Body of pancreas (tissue), 4 donors: ENCODE results near the gene ACACA. TPM values are rescaled to one million over a fixed set of nuclear protein-coding genes. Genes with fewer than 3 reads are reported as not detected.

Source experiments
- ATAC-seq: fragments of 150-250 bp; one replicate; pipeline ENCODE4 v1.9.1; 2016
- DNase-seq, 4 donors: peaks; one replicate each; pipeline ENCODE4 v3.0.0-alpha.2; 2019
- H3K27ac ChIP-seq, 4 donors: fragments of 200-600 bp; sonication (generic); 1 replicate in 3 of 4; 2 replicates in 1 of 4; pipeline versions ENCODE4 v1.5.1 to v1.6.1; 2016 to 2019; ENCODE audit warnings: mild to moderate bottlenecking in 1 of 4, mixed read lengths in 1 of 4, moderate library complexity in 1 of 4
- H3K27me3 ChIP-seq, 2 donors: fragments of 200-600 bp; sonication (generic); one replicate each; pipeline ENCODE4 v1.6.0; 2016; ENCODE audit warnings: mild to moderate bottlenecking in 1 of 2
- H3K36me3 ChIP-seq, 2 donors: fragments of 200-600 bp; sonication (generic); replicated peaks in 1 of 2; 2 replicates each; pipeline ENCODE4 v1.5.1; 2016; ENCODE audit warnings: low read depth in 2 of 2; ENCODE audit not compliant: insufficient read depth in 1 of 2
- H3K4me1 ChIP-seq: fragments of 200-600 bp; sonication (generic); one replicate; pipeline ENCODE4 v1.6.0; 2016
- H3K4me3 ChIP-seq, 2 donors: fragments of 200-600 bp; sonication (generic); 1 replicate in 1 of 2; 2 replicates in 1 of 2; pipeline ENCODE4 v1.5.1; 2016 to 2019
- H3K9me3 ChIP-seq, 3 donors: fragments of 200-600 bp; sonication (generic); 1 replicate in 2 of 3; 2 replicates in 1 of 3; pipeline ENCODE4 v1.5.1; 2016
- POLR2A ChIP-seq, 3 donors: fragments of 450-650 bp; IDR thresholded peaks; one replicate each; pipeline ENCODE4 v1.6.1; 2016; ENCODE audit warnings: antibody characterized with exemption in 3 of 3, mild to moderate bottlenecking in 2 of 3
- WGBS, 2 donors: methylation state at CpG; one replicate each; pipeline ENCODE4 v1.1.5; 2017; 5-methylcytosine and 5-hydroxymethylcytosine counted together
- intact Hi-C: fragments of 100-400 bp; cut with DNase I; formaldehyde crosslinking; loops from one replicate; pipeline ENCODE4 v1.15.1; 2023
- total RNA-seq, 2 donors: library from RNA; depleted of rRNA; stranded (reverse); fragments of >200 nt; gene quantifications; one replicate each; pipeline ENCODE4 v1.1.0, GENCODE V29; 2016
- TF ChIP-seq, protein P1 (sequence below), 7 experiments: fragments of 450-650 bp in 4 of 7; fragments of 200-600 bp in 3 of 7; sonication (generic) in 3 of 7; IDR thresholded peaks; one replicate each; pipeline ENCODE4 v1.5.1; 2016 to 2019; ENCODE audit warnings: antibody characterized with exemption in 7 of 7

Gene ACACA
- total RNA-seq, 2 donors from 2014 or later, result 9.1 to 49.1 TPM

DNA sequence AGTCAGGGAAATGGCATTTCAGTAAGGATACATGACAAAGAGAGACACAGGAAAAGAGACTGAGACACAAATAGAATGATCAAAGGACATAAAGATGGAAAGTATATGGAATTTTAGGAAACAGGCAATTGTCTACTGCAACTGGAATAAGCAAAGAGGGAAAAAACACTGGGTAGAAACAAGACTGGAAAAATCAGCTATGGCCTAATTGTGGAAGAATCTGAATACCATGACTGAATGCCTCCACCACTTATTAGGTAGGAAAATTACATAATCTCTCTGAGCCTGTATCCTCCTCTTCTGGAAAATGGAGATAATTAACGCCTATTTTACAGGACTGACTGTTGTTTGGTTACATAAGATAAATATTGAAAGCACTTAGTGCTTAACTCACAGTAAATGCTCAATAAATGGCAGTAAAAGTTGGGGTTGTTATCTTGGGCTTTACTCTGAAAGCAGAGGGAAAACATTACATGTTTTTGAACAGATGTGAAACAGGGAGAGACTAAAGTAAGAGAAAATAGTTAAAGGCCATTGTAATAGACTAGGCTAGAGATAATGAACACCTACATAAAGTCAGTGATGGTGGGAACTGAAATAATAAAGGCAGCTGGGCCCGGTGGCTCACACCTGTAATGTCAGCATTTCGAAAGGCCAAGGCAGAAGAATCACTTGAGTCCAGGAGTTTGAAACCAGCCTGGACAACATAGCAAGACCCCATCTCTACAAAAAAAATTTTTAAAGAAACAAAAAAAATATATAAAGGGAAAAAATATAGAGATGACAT is 94.3 kb downstream of the ACACA start:
- H3K36me3 ChIP-seq, result no peaks in the 10 kb centered on the region
- intact Hi-C loops, result no loop called here
- H3K27me3 ChIP-seq, result no peaks in the 10 kb centered on the region
- DNase-seq, result no peak
- 55 to 69% methylated on average over 3 of the region's 3 CpGs for WGBS, 2 donors
- no peak overlapping the region for H3K4me3 ChIP-seq
- no peak overlapping the region for H3K27ac ChIP-seq
- H3K9me3 ChIP-seq, result no peaks in the 10 kb centered on the region
- H3K4me1 ChIP-seq, result no peaks in the 10 kb centered on the region
- ATAC-seq, result no peak
- TF ChIP-seq, protein P1, sequence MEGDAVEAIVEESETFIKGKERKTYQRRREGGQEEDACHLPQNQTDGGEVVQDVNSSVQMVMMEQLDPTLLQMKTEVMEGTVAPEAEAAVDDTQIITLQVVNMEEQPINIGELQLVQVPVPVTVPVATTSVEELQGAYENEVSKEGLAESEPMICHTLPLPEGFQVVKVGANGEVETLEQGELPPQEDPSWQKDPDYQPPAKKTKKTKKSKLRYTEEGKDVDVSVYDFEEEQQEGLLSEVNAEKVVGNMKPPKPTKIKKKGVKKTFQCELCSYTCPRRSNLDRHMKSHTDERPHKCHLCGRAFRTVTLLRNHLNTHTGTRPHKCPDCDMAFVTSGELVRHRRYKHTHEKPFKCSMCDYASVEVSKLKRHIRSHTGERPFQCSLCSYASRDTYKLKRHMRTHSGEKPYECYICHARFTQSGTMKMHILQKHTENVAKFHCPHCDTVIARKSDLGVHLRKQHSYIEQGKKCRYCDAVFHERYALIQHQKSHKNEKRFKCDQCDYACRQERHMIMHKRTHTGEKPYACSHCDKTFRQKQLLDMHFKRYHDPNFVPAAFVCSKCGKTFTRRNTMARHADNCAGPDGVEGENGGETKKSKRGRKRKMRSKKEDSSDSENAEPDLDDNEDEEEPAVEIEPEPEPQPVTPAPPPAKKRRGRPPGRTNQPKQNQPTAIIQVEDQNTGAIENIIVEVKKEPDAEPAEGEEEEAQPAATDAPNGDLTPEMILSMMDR (IDR thresholded peaks at IDR 0.05), result no peak
- no peak for TF ChIP-seq POLR2A (IDR thresholded peaks at IDR 0.05)

DNA sequence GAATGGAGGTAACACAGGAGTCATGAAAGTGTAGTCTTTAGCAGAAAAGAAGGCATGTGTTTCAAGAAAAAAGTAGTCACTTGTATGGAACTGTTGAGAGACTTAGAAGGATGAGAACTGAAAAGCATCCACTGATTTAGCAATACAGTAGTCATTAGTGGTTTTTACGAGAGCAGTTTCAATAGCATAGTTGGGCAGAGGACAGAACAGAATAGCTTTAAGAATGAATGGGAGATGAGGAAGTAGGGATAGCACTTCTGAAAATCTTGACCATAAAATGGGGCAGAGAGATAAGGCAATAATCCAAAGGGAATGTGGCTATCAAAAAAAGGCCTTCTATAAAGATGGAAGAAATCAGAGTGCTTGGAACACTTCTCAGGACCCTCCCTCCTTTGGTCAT is 95.7 kb downstream of the ACACA start:
- ATAC-seq, result no peak
- DNase-seq, result no peak

DNA sequence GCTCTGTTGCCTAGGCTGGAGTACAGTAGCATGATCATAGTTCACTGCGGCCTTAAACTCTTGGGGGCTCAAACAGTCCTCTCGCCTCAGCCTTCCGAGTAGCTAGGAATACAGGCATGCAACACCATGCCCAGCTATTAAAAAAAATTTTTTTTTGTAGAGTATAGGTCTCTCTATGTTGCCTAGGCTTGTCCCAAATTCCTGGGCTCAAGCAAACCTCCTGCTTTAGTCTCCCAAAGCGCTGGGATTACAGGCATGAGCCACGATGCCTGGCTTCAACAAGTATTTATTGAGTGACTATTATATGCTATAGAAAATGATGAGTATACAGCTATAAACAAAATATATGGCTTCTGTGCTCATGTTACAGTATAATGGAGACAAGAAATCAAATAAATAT is 97.6 kb downstream of the ACACA start:
- 80 to 98% methylated on average over 5 of the region's 5 CpGs for WGBS, 2 donors
- intact Hi-C loops, result no loop called here
- H3K4me1 ChIP-seq, result no peaks in the 10 kb centered on the region
- no peak overlapping the region for H3K27ac ChIP-seq
- H3K36me3 ChIP-seq, result no peaks in the 10 kb centered on the region
- DNase-seq (no peak), ATAC-seq (no peak)
- TF ChIP-seq, protein P1 (IDR thresholded peaks at IDR 0.05), result no peak
- no peak for TF ChIP-seq POLR2A (IDR thresholded peaks at IDR 0.05)
- H3K4me3 ChIP-seq, result no peak overlapping the region
- H3K27me3 ChIP-seq, result no peaks in the 10 kb centered on the region
- H3K9me3 ChIP-seq, result no peaks in the 10 kb centered on the region

More for the DNA sequence above, 95.7 kb downstream of the ACACA start:
- H3K9me3 ChIP-seq, result no peaks in the 10 kb centered on the region
- no peak overlapping the region for H3K27ac ChIP-seq
- H3K4me1 ChIP-seq, result no peaks in the 10 kb centered on the region
- no peaks in the 10 kb centered on the region for H3K36me3 ChIP-seq
- 80 to 88% methylated on average over 1 of the region's 1 CpG for WGBS, 2 donors
- H3K4me3 ChIP-seq, result no peak overlapping the region
- TF ChIP-seq POLR2A (IDR thresholded peaks at IDR 0.05), result no peak
- TF ChIP-seq, protein P1 (IDR thresholded peaks at IDR 0.05), result no peak
- H3K27me3 ChIP-seq, result no peaks in the 10 kb centered on the region
- intact Hi-C loops, result no loop called here

DNA sequence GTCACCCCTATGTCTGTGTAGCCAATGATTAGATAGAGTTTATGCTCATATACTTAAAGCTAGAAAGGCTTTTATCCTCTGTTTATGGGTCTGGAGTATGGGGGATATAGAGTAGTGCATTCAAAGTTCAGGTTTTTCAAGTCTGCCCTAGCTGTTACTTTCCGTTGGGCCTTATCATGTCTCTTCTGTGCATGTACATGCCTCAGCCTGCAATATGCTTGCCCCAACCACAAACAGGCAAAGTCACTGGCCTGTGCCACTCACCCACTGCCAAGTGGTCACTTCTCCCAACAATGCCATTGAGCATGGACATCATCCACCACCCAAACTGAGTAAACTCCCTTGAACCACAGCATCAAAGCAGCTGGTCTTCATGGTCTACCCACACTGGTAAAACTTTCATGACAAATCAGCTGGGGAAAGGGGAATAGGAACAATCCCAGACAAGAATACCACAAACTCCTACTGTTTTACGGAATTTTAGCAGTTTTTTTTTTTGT is 101.2 kb downstream of the ACACA start:
- intact Hi-C loops, result no loop called here
- Histone ChIP-seq H3K27ac (no peak overlapping the region), H3K27me3 (no peaks in the 10 kb centered on the region), H3K4me1 (peaks cover 7% of the 10 kb centered on the region), H3K36me3 (no peaks in the 10 kb centered on the region), H3K9me3 (no peaks in the 10 kb centered on the region), H3K4me3 (no peak overlapping the region)
- ATAC-seq (no peak), DNase-seq (no peak)
- 93% methylated on average over 2 of the region's 2 CpGs for WGBS, 2 donors
- TF ChIP-seq, protein P1 (IDR thresholded peaks at IDR 0.05), result no peak
- TF ChIP-seq POLR2A (IDR thresholded peaks at IDR 0.05), result no peak

DNA sequence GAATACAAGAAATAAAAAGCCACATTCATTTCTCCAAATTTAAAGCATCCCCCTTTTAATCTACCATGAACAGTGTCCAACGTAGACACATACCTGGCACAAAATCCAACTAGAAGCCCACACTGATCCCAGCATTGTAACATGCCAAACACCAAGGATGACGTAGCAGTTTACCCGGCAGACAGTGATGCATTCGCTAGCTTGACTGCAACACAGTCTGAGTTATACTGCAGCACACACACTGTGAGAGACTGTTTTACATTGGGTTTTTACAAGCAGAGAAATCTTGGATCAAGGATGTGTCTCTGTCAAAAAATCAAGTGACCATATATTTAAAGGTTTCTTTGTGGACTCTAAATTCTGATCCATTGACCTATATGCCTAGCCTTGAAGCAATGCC is 105.3 kb downstream of the ACACA start:
- intact Hi-C loops, result no loop called here
- no peak overlapping the region for H3K27ac ChIP-seq
- WGBS, 2 donors, result 38 to 57% methylated on average over 4 of the region's 4 CpGs

More for the DNA sequence above, 105.3 kb downstream of the ACACA start:
- Histone ChIP-seq H3K4me3 (no peak overlapping the region), H3K4me1 (peaks cover 29% of the 10 kb centered on the region), H3K9me3 (no peaks in the 10 kb centered on the region), H3K36me3 (no peaks in the 10 kb centered on the region), H3K27me3 (no peaks in the 10 kb centered on the region)
- DNase-seq, result peak in 3 of 4 donors; percentile 14 to 33 (median 24)
- no peak for TF ChIP-seq POLR2A (IDR thresholded peaks at IDR 0.05)
- TF ChIP-seq, protein P1 (IDR thresholded peaks at IDR 0.05), result no peak
- peak; percentile 63 for ATAC-seq
